Measurements from ENCODE around the gene GAL.

The GAL gene

GRCh38 chr11:68714060-68714856 is 29.9 kb downstream of the GAL start:
- Histone ChIP-seq H3K27me3 (ENCODE audit: control insufficient read depth, insufficient read depth, low read length) (no peaks in the 10 kb centered on the region), H3K9ac (ENCODE audit: low read depth, low read length) (no peak overlapping the region), H3K4me3 (ENCODE audit: low read depth, low read length) (no peak overlapping the region), H3K9me3 (ENCODE audit: control insufficient read depth, insufficient read depth, low read length) (no peaks in the 10 kb centered on the region), H3K36me3 (ENCODE audit: control insufficient read depth, insufficient read depth, low read length) (no peaks in the 10 kb centered on the region), H3K4me1 (ENCODE audit: control insufficient read depth, insufficient read depth, low read length) (peaks cover 10% of the 10 kb centered on the region; the same call in 1 of the 2 replicates), H3K27ac (ENCODE audit: low read depth, low read length) (no peak overlapping the region)

- H3K4me1 ChIP-seq (ENCODE audit: control insufficient read depth, insufficient read depth, low read length): peaks cover 10% of the 10 kb centered on the region; the same call in 1 of the 2 replicates
- no peaks in the 10 kb centered on the region for H3K27me3 ChIP-seq (ENCODE audit: control insufficient read depth, insufficient read depth, low read length)
- H3K36me3 ChIP-seq (ENCODE audit: control insufficient read depth, insufficient read depth, low read length): no peaks in the 10 kb centered on the region
- H3K9ac ChIP-seq (ENCODE audit: low read depth, low read length): no peak overlapping the region
- no peak overlapping the region for H3K27ac ChIP-seq (ENCODE audit: low read depth, low read length)
- no peak overlapping the region for H3K4me3 ChIP-seq (ENCODE audit: low read depth, low read length)
- no peaks in the 10 kb centered on the region for H3K9me3 ChIP-seq (ENCODE audit: control insufficient read depth, insufficient read depth, low read length)
Measured at GRCh38 chr11:68715456-68716122, 31.2 kb downstream of the GAL start.

DNA sequence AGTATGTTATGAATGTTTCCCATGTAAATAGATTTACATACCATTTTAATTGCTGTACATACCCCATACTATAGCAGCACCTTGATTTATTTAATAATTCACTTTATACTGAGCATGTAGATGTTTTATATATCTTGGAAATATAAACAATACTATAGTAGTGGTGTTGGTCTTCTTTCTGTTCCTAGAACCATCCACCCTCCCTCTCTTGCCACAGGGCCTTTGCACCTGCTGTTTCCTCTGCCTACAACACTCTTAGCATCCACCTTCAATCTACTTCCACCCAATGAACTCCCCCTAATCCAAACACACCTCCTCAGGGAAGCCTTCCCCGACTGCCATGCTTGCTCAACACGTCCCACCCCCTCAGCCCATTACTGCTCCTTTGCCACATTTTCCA is 36.7 kb downstream of the GAL start:
- Histone ChIP-seq H3K27me3 (ENCODE audit: control insufficient read depth, insufficient read depth, low read length) (no peaks in the 10 kb centered on the region), H3K36me3 (ENCODE audit: control insufficient read depth, insufficient read depth, low read length) (no peaks in the 10 kb centered on the region), H3K27ac (ENCODE audit: low read depth, low read length) (no peak overlapping the region), H3K9ac (ENCODE audit: low read depth, low read length) (no peak overlapping the region), H3K9me3 (ENCODE audit: control insufficient read depth, insufficient read depth, low read length) (no peaks in the 10 kb centered on the region), H3K4me3 (ENCODE audit: low read depth, low read length) (no peak overlapping the region), H3K4me1 (ENCODE audit: control insufficient read depth, insufficient read depth, low read length) (peaks cover 2% of the 10 kb centered on the region; the same call in 1 of the 2 replicates)

DNA sequence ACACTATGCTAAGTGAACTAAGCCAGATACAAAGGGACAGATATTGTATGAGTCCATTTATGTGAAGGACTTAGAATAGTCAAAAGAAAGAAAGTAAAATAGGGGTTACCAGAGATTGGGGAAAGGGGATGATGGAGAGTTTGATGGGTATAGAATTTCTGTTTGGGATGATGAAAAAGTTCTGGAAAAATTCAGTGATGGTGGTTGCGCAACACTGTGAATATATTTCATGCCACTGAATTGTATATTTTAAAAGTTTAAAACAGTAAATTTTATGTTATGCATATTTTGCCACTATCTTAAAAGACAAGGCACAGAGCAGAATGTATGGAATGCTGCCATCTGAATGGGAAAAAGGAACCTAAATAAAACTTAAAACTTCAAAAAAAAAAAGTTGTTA is 37.8 kb downstream of the GAL start:
- Histone ChIP-seq H3K36me3 (ENCODE audit: control insufficient read depth, insufficient read depth, low read length) (no peaks in the 10 kb centered on the region), H3K9me3 (ENCODE audit: control insufficient read depth, insufficient read depth, low read length) (no peaks in the 10 kb centered on the region), H3K27me3 (ENCODE audit: control insufficient read depth, insufficient read depth, low read length) (no peaks in the 10 kb centered on the region), H3K4me3 (ENCODE audit: low read depth, low read length) (no peak overlapping the region), H3K27ac (ENCODE audit: low read depth, low read length) (no peak overlapping the region), H3K9ac (ENCODE audit: low read depth, low read length) (no peak overlapping the region), H3K4me1 (ENCODE audit: control insufficient read depth, insufficient read depth, low read length) (peaks cover 4% of the 10 kb centered on the region; the same call in 1 of the 2 replicates)

GRCh38 chr11:68724293-68724692 is 39.9 kb downstream of the GAL start:
- Histone ChIP-seq H3K9ac (ENCODE audit: low read depth, low read length) (no peak overlapping the region), H3K4me1 (ENCODE audit: control insufficient read depth, insufficient read depth, low read length) (peaks cover 4% of the 10 kb centered on the region; the same call in 1 of the 2 replicates), H3K4me3 (ENCODE audit: low read depth, low read length) (no peak overlapping the region), H3K36me3 (ENCODE audit: control insufficient read depth, insufficient read depth, low read length) (no peaks in the 10 kb centered on the region), H3K27ac (ENCODE audit: low read depth, low read length) (no peak overlapping the region), H3K27me3 (ENCODE audit: control insufficient read depth, insufficient read depth, low read length) (no peaks in the 10 kb centered on the region), H3K9me3 (ENCODE audit: control insufficient read depth, insufficient read depth, low read length) (no peaks in the 10 kb centered on the region)

DNA sequence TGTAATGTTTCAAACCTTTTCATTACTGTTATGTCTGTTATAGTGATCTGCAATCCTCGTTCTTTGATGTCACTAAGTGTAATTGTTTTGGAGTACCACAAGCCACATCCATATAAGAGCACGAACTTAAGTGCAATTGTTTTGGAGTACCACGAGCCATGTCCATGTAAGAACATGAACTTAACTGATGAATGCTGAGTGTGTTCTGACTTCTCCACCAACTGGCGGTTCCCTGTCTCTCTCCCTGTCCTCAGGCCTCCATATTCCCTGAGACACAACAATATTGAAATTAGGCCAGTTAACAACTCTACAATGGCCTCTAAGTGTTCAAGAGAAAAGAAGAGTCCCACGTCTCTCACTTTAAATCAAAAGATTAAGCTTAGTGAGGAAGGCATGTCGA is 43.4 kb downstream of the GAL start:
- no peaks in the 10 kb centered on the region for H3K27me3 ChIP-seq (ENCODE audit: control insufficient read depth, insufficient read depth, low read length)
- no peaks in the 10 kb centered on the region for H3K9me3 ChIP-seq (ENCODE audit: control insufficient read depth, insufficient read depth, low read length)
- H3K9ac ChIP-seq (ENCODE audit: low read depth, low read length): no peak overlapping the region
- H3K4me3 ChIP-seq (ENCODE audit: low read depth, low read length): no peak overlapping the region
- H3K4me1 ChIP-seq (ENCODE audit: control insufficient read depth, insufficient read depth, low read length): peaks cover 8% of the 10 kb centered on the region
- no peaks in the 10 kb centered on the region for H3K36me3 ChIP-seq (ENCODE audit: control insufficient read depth, insufficient read depth, low read length)
- H3K27ac ChIP-seq (ENCODE audit: low read depth, low read length): no peak overlapping the region

- H3K36me3 ChIP-seq (ENCODE audit: control insufficient read depth, insufficient read depth, low read length): peaks cover 31% of the 10 kb centered on the region
- no peak overlapping the region for H3K27ac ChIP-seq (ENCODE audit: low read depth, low read length)
- H3K4me1 ChIP-seq (ENCODE audit: control insufficient read depth, insufficient read depth, low read length): peaks cover 4% of the 10 kb centered on the region; the same call in 1 of the 2 replicates
- no peaks in the 10 kb centered on the region for H3K9me3 ChIP-seq (ENCODE audit: control insufficient read depth, insufficient read depth, low read length)
- no peaks in the 10 kb centered on the region for H3K27me3 ChIP-seq (ENCODE audit: control insufficient read depth, insufficient read depth, low read length)
- no peak overlapping the region for H3K4me3 ChIP-seq (ENCODE audit: low read depth, low read length)
- no peak overlapping the region for H3K9ac ChIP-seq (ENCODE audit: low read depth, low read length)
Measured at GRCh38 chr11:68734111-68734510, 49.8 kb downstream of the GAL start.

DNA sequence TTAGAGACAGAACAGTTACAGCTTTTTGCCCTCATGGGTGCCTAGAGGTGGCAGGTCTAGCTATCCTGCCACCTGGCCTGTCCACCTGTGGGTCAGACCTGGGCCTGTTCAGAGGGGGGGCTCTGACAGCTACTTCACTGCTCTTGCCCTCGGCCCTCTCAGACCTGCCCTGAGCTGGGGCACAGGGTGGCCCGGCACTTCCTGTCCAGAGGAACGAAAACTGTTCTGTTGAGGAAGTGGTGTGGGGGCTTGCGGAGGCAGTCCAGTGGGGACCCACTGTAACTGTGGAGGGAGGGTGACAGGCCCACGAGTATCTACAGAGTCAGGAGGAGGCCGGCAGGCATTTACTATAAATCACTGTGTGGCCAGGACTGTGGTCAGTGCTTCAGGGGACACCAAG is 50.8 kb downstream of the GAL start:
- no peaks in the 10 kb centered on the region for H3K27me3 ChIP-seq (ENCODE audit: control insufficient read depth, insufficient read depth, low read length)
- no peak overlapping the region for H3K27ac ChIP-seq (ENCODE audit: low read depth, low read length)
- no peaks in the 10 kb centered on the region for H3K4me1 ChIP-seq (ENCODE audit: control insufficient read depth, insufficient read depth, low read length)
- peaks cover 31% of the 10 kb centered on the region for H3K36me3 ChIP-seq (ENCODE audit: control insufficient read depth, insufficient read depth, low read length)
- no peak overlapping the region for H3K4me3 ChIP-seq (ENCODE audit: low read depth, low read length)
- H3K9me3 ChIP-seq (ENCODE audit: control insufficient read depth, insufficient read depth, low read length): no peaks in the 10 kb centered on the region
- no peak overlapping the region for H3K9ac ChIP-seq (ENCODE audit: low read depth, low read length)

DNA sequence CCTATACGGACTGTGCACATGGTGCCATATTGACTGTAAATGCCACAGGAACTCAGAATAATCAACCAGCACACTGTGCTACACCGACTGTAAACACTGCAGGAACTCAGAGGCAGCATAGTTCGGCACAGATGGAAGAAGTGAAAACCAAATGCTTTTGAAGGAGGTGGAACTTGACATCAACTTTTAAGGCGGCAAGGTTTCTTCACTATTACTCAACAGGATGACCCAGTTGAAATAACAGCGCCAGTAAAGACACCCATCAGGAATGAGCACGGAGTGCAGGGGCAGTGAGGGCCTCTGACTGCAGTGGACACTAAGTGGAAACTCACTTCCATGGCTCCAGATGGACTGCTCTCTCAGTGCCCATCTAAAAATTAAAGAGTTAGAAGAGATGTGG is 51.3 kb downstream of the GAL start:
- Histone ChIP-seq H3K27me3 (ENCODE audit: control insufficient read depth, insufficient read depth, low read length) (no peaks in the 10 kb centered on the region), H3K9me3 (ENCODE audit: control insufficient read depth, insufficient read depth, low read length) (no peaks in the 10 kb centered on the region), H3K4me1 (ENCODE audit: control insufficient read depth, insufficient read depth, low read length) (no peaks in the 10 kb centered on the region), H3K36me3 (ENCODE audit: control insufficient read depth, insufficient read depth, low read length) (peaks cover 31% of the 10 kb centered on the region), H3K27ac (ENCODE audit: low read depth, low read length) (no peak overlapping the region), H3K9ac (ENCODE audit: low read depth, low read length) (no peak overlapping the region), H3K4me3 (ENCODE audit: low read depth, low read length) (no peak overlapping the region)
